Chondrocyte (in vitro differentiated cells): ENCODE measurements around the gene MYOT. TPM values are rescaled to one million over a fixed set of nuclear protein-coding genes. Genes with fewer than 3 reads are reported as not detected.
"Not testable (repeated sequence)": the region's sequence is repeated elsewhere in the genome, so short reads cannot be mapped to it uniquely, and the experiment has no call there.

Experiments
- DNase-seq: peaks from one replicate; pipeline ENCODE4 v3.0.0; 2021; ENCODE audit warnings: mixed read lengths, low spot score
- H3K27ac Mint-ChIP-seq: one replicate; pipeline ENCODE4 v1.8.0; 2021; ENCODE audit warnings: mild to moderate bottlenecking, moderate library complexity, mixed read lengths; ENCODE audit not compliant: unreplicated experiment
- H3K27me3 Mint-ChIP-seq: 2 replicates; pipeline ENCODE4 v1.8.0; 2021; ENCODE audit warnings: low read depth, mixed read lengths
- H3K36me3 Mint-ChIP-seq: 2 replicates; pipeline ENCODE4 v1.8.0; 2021; ENCODE audit warnings: low read depth, mixed read lengths
- H3K4me1 Mint-ChIP-seq: 2 replicates; pipeline ENCODE4 v1.8.0; 2021; ENCODE audit warnings: low read depth, mild to moderate bottlenecking, mixed read lengths
- H3K4me3 Mint-ChIP-seq: one replicate; pipeline ENCODE4 v1.8.0; 2021; ENCODE audit warnings: mild to moderate bottlenecking, moderate library complexity, mixed read lengths; ENCODE audit not compliant: unreplicated experiment
- H3K9me3 Mint-ChIP-seq: 2 replicates; pipeline ENCODE4 v1.8.0; 2021; ENCODE audit warnings: low read depth, mixed read lengths
- CTCF ChIP-seq: fragments of 200-600 bp; sonication (generic); IDR thresholded peaks from 2 replicates; pipeline ENCODE4 v1.5.0; 2021; ENCODE audit warnings: antibody characterized with exemption, mild to moderate bottlenecking, moderate library complexity
- total RNA-seq: library from RNA; stranded (reverse); gene quantifications from 3 replicates; pipeline ENCODE4 v1.2.1, GENCODE V29; 2021

MYOT gene
- total RNA-seq, 1 donor from 2014 or later, result not detected

DNA sequence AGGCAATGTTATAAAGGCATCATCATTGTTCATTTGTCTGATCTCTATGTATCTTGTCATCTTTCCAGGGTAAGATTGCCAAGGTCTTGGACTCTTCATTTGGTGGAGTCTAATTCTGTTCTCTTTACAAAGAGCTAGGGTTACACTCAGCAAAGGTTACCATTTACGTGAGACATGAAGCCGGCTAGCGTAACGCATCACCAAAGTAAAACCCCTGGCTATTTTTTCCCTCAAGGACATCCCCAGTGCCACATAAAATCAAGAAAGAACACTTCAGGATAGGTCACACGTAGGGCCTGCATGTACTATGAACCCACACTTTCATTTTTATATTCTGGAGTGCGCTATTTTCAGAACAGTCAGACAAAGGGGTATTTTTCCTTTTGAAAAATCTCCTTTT is 20.0 kb upstream of the MYOT start:
- TF ChIP-seq CTCF, result no peak
- Mint-ChIP-seq H3K4me1 (peaks cover 1% of the 10 kb centered on the region), H3K27ac (no peak overlapping the region), H3K27me3 (no peaks in the 10 kb centered on the region), H3K9me3 (peaks cover 4% of the 10 kb centered on the region), H3K36me3 (no peaks in the 10 kb centered on the region), H3K4me3 (no peak overlapping the region)
- DNase-seq, result no peak

DNA sequence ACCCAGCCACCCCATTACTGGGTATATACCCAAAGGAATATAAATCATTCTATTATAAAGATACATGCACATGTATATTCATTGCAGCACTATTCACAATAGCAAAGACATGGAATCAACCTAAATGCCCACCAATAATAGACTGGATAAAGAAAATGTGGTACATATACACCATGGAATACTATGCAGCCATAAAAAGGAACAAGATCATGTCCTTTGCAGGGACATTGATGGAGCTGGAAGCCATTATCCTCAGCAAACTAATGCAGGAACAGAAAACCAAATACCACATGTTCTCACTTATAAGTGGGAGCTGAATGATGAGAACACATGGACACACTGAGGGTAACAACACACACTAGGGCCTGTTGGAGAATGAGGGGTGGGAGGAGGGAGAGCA is 14.5 kb upstream of the MYOT start:
- H3K36me3 Mint-ChIP-seq, DNase-seq, H3K27me3 Mint-ChIP-seq, H3K4me1 Mint-ChIP-seq, H3K9me3 Mint-ChIP-seq, H3K4me3 Mint-ChIP-seq, H3K27ac Mint-ChIP-seq: not testable (repeated sequence)

- no peak overlapping the region for H3K27ac Mint-ChIP-seq
- peaks cover 5% of the 10 kb centered on the region for H3K4me1 Mint-ChIP-seq
- no peak for TF ChIP-seq CTCF
- peaks cover 5% of the 10 kb centered on the region for H3K9me3 Mint-ChIP-seq
- DNase-seq, result no peak
- no peaks in the 10 kb centered on the region for H3K27me3 Mint-ChIP-seq
- H3K36me3 Mint-ChIP-seq, result no peaks in the 10 kb centered on the region
- H3K4me3 Mint-ChIP-seq, result no peak overlapping the region
These were observed 11.5 kb upstream of the MYOT start for GRCh38 chr5:137856201-137856600.

DNA sequence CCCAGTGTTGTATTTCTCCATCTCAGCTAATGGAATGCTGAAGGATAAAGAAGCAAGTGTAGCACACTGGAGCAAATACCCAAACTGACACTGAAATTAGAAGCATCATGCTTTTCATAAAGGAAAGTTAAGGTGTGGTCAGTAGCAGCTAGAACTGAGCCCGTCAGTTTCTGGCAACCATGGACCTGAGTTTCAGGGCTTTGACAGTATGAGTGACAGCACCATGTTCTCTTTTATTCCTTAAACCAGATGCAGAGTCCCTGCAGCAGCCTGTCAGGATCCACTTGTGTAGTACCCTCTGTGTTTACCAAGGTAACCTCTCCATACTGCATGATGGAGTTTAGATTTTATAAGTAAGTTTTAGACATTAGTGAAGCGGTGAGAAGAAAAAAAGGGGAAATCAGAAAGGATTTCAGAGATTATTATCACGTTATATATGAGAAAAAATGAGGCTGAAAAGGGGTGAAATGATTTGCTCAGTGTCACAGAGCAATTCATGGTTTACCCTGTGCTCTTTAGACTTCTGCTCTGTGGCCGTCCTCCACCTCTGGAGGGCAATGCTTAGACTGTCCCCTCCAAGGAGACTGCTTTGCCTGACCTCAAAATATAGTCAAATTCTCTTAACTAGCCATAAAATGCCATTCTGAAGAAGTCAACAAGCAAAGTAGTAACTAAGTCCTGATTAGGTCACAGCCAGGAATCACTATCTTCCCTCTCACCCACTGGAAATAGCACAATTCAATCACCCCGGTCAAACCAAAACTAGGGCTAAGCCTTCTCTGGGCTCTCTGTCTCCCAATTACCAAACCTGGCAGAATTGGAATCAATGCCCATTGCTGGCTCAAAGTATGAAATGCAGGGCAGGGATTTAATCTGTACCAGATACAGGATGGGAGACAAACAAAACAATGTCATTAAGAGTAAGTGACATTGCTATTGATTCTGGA is 10.5 kb upstream of the MYOT start:
- H3K4me3 Mint-ChIP-seq, result no peak overlapping the region
- H3K9me3 Mint-ChIP-seq, result peaks cover 5% of the 10 kb centered on the region
- H3K4me1 Mint-ChIP-seq, result peaks cover 5% of the 10 kb centered on the region
- peaks cover 4% of the 10 kb centered on the region for H3K27me3 Mint-ChIP-seq
- TF ChIP-seq CTCF, result no peak
- H3K36me3 Mint-ChIP-seq, result no peaks in the 10 kb centered on the region
- no peak overlapping the region for H3K27ac Mint-ChIP-seq
- no peak for DNase-seq

- H3K36me3 Mint-ChIP-seq, result no peaks in the 10 kb centered on the region
- H3K4me1 Mint-ChIP-seq, result peaks cover 5% of the 10 kb centered on the region
- H3K27me3 Mint-ChIP-seq, result peaks cover 4% of the 10 kb centered on the region
- no peak for DNase-seq
- H3K4me3 Mint-ChIP-seq, result no peak overlapping the region
- TF ChIP-seq CTCF, result no peak
- H3K27ac Mint-ChIP-seq, result no peak overlapping the region
- no peaks in the 10 kb centered on the region for H3K9me3 Mint-ChIP-seq
These were observed 9.3 kb upstream of the MYOT start for GRCh38 chr5:137858223-137858916.
